H54 (cell line): ENCODE data around the gene CLDN1.
A peak's percentile ranks its signal among the peaks of the same experiment; 100 is the strongest.

Experiments
- DNase-seq: peaks from one replicate; pipeline ENCODE4 v3.0.0; 2011; ENCODE audit warnings: low spot score, mixed read lengths; ENCODE audit not compliant: insufficient read length
- FAIRE-seq: peaks from 3 replicates; lab custom pipeline; 2011; peaks lifted over from hg19 to GRCh38; lab: Jason Lieb, UNC
- POLR2A ChIP-seq: IDR thresholded peaks from 2 replicates; pipeline ENCODE4 v1.6.1; 2011; ENCODE audit warnings: low read depth, mild to moderate bottlenecking, low read length

The CLDN1 gene

GRCh38 chr3:190320594-190321362 is 1.5 kb downstream of the CLDN1 start:
- TF ChIP-seq POLR2A: no peak
- DNase-seq: no peak
- no peak for FAIRE-seq

- TF ChIP-seq POLR2A: no peak
- no peak for DNase-seq
- FAIRE-seq: no peak
These were observed 2.6 kb downstream of the CLDN1 start for GRCh38 chr3:190319660-190320059.

GRCh38 chr3:190318666-190319065 is 3.6 kb downstream of the CLDN1 start:
- FAIRE-seq (peak; percentile 15), DNase-seq (no peak)
- no peak for TF ChIP-seq POLR2A

GRCh38 chr3:190314741-190315140 is 7.5 kb downstream of the CLDN1 start:
- TF ChIP-seq POLR2A: no peak
- no peak for FAIRE-seq
- no peak for DNase-seq

- no peak for FAIRE-seq
These were observed 12.8 kb downstream of the CLDN1 start for GRCh38 chr3:190309414-190309813.

GRCh38 chr3:190308154-190308553 is 14.1 kb downstream of the CLDN1 start:
- FAIRE-seq (no peak), DNase-seq (no peak)
- no peak for TF ChIP-seq POLR2A

More at GRCh38 chr3:190309414-190309813, 12.8 kb downstream of the CLDN1 start:
- TF ChIP-seq POLR2A: no peak
- no peak for DNase-seq

GRCh38 chr3:190307164-190307545 is 15.1 kb downstream of the CLDN1 start:
- DNase-seq (no peak), FAIRE-seq (peak; percentile 30)
- no peak for TF ChIP-seq POLR2A

GRCh38 chr3:190306513-190307163 is 15.6 kb downstream of the CLDN1 start:
- no peak for TF ChIP-seq POLR2A
- FAIRE-seq (peak; percentile 95), DNase-seq (no peak)

- FAIRE-seq: no peak
- no peak for TF ChIP-seq POLR2A
- DNase-seq: no peak
These were observed 16.2 kb downstream of the CLDN1 start for GRCh38 chr3:190306026-190306425.

GRCh38 chr3:190305406-190305805 is 16.8 kb downstream of the CLDN1 start:
- no peak for TF ChIP-seq POLR2A
- FAIRE-seq (peak; percentile 97), DNase-seq (peak; percentile 12)

GRCh38 chr3:190303884-190304283 is 18.4 kb downstream of the CLDN1 start:
- DNase-seq (no peak), FAIRE-seq (peak; percentile 48)
- TF ChIP-seq POLR2A: no peak

GRCh38 chr3:190302212-190302867 is 19.9 kb downstream of the CLDN1 start:
- FAIRE-seq (peak; percentile 53), DNase-seq (no peak)
- TF ChIP-seq POLR2A: no peak

- no peak for TF ChIP-seq POLR2A
- FAIRE-seq: peak; percentile 84
- no peak for DNase-seq
These were observed 20.7 kb downstream of the CLDN1 start for GRCh38 chr3:190301591-190301990.

- DNase-seq (no peak), FAIRE-seq (peak; percentile 72)
- TF ChIP-seq POLR2A: no peak
These were observed 22.3 kb downstream of the CLDN1 start for GRCh38 chr3:190299969-190300368.

GRCh38 chr3:190294030-190294429 is 28.2 kb downstream of the CLDN1 start:
- FAIRE-seq (no peak), DNase-seq (no peak)
- no peak for TF ChIP-seq POLR2A
